GM10248 (cell line): ENCODE measurements around the gene PLXNB2.

ENCODE experiments used
- CTCF ChIA-PET: fragments of 300-600 bp; sonication (Branson Sonifier 250); formaldehyde crosslinking; extraction: SDS; loops from one replicate; lab custom pipeline; 2021; ENCODE audit warnings: antibody characterized with exemption; lab: Yijun Ruan, JAX
- POLR2A ChIA-PET: fragments of 350-650 bp; sonication (Branson Sonifier 250); formaldehyde crosslinking; extraction: SDS; loops from one replicate; lab custom pipeline; 2020; ENCODE audit warnings: antibody characterized with exemption; lab: Yijun Ruan, JAX
- DNase-seq: peaks from one replicate; pipeline ENCODE4 v3.0.0; 2012; ENCODE audit errors: extremely low spot score
- CTCF ChIP-seq: IDR thresholded peaks from 2 replicates; pipeline ENCODE4 v1.5.1; 2012; ENCODE audit warnings: mild to moderate bottlenecking, low read depth; ENCODE audit errors: extremely low read depth, missing control alignments, control extremely low read depth

Gene PLXNB2

GRCh38 chr22:50343541-50343935 lies 36.1 kb upstream of the PLXNB2 start:
- no peak for TF ChIP-seq CTCF
- POLR2A ChIA-PET = no interaction called here
- CTCF ChIA-PET = no interaction called here
- no peak for DNase-seq

- CTCF ChIA-PET = interaction anchor here (0.7 to 2.7 kb wide), 22 partner anchors 8 to 100 kb away, joined by 3 to 65 read pairs (median 7); partner anchors contain the start of genes DENND6B, HDAC10 and MAPK12
- TF ChIP-seq CTCF = no peak
- POLR2A ChIA-PET = no interaction called here
- peak; percentile 92 for DNase-seq
Measured at GRCh38 chr22:50342651-50343540, 35.5 kb upstream of the PLXNB2 start, which contains the start of gene PPP6R2. Gene PPP6R2 (plus strand): TSS chr22:50343327. CDS start chr22:50393909, 50,582 bp downstream.

- DNase-seq = peak; percentile 83
- ChIA-PET CTCF (interaction anchor here (0.7 to 2.7 kb wide), 30 partner anchors 9 to 279 kb away, joined by 3 to 65 read pairs (median 6); partner anchors contain the start of genes DENND6B, HDAC10 and MAPK12), POLR2A (no interaction called here)
- peak; percentile 95 for TF ChIP-seq CTCF
Measured at GRCh38 chr22:50341977-50342650, 34.7 kb upstream of the PLXNB2 start.

- DNase-seq = no peak
- CTCF ChIA-PET = interaction anchor here (1.2 to 2.7 kb wide), 13 partner anchors 8 to 281 kb away, joined by 3 to 65 read pairs (median 12); partner anchors contain the start of genes DENND6B and HDAC10
Measured at GRCh38 chr22:50339945-50340879, 32.8 kb upstream of the PLXNB2 start.

GRCh38 chr22:50338860-50339462 lies 31.5 kb upstream of the PLXNB2 start:
- POLR2A ChIA-PET = no interaction called here
- no peak for DNase-seq
- CTCF ChIA-PET = no interaction called here
- TF ChIP-seq CTCF = no peak

More at GRCh38 chr22:50339945-50340879, 32.8 kb upstream of the PLXNB2 start:
- TF ChIP-seq CTCF = no peak
- POLR2A ChIA-PET = no interaction called here
